B cell (primary cell): ENCODE results near the gene TFCP2.

Experiments
- CTCF ChIP-seq: fragments of 200-600 bp; IDR thresholded peaks from one replicate; pipeline ENCODE4 v1.8.0; 2022; ENCODE audit warnings: antibody characterized with exemption, mild to moderate bottlenecking
- EZH2 ChIP-seq: IDR thresholded peaks from 2 replicates; pipeline ENCODE4 v1.6.1; 2012; ENCODE audit warnings: borderline replicate concordance, low read depth, mild to moderate bottlenecking, moderate library complexity, low read length; ENCODE audit not compliant: insufficient read depth, poor library complexity, severe bottlenecking

- TF ChIP-seq CTCF = no peak
- no peak for TF ChIP-seq EZH2
Observed at GRCh38 chr12:51086933-51087332, 86.0 kb downstream of the TFCP2 start.
